Body of pancreas (tissue), 4 donors: ENCODE data around the gene CREB5.

Experiments used
- POLR2A ChIP-seq, 3 donors: fragments of 450-650 bp; IDR thresholded peaks; one replicate each; pipeline ENCODE4 v1.6.1; 2016; ENCODE audit warnings: antibody characterized with exemption in 3 of 3, mild to moderate bottlenecking in 2 of 3
- TF ChIP-seq, protein P1 (sequence below), 7 experiments: fragments of 450-650 bp in 4 of 7; fragments of 200-600 bp in 3 of 7; sonication (generic) in 3 of 7; IDR thresholded peaks; one replicate each; pipeline ENCODE4 v1.5.1; 2016 to 2019; ENCODE audit warnings: antibody characterized with exemption in 7 of 7

DNA sequence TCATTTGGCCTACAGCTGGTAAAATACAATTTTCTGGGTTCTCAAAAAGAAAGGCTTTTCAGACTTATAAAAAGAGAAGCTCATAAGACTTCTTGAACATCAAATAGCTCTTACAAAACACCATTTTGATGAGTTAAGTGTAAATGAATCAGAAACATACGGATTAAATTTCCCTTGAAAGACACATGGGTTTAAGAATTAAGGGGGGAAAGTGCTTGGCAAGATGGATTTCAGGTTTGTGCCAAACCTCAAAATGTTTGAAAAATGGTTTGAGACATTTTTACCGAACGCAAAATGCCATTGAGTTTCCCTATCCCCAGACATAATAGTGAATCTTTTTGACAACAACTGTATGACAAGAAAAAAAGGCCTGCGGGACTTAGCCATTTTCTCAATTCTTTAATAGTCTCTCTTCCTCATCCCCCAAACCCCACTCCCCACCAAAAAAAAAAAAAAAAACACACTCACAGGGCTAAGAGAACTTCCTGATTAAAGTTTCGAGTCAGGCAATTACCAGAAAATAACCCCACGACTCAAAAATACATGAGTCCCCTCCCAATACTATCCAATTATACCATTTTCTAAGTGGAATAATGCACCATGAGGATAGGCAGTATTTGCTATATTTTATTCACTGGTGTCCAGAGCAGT is 285.7 kb downstream of the CREB5 start:
- no peak for TF ChIP-seq POLR2A (IDR thresholded peaks at IDR 0.05)
- TF ChIP-seq, protein P1, sequence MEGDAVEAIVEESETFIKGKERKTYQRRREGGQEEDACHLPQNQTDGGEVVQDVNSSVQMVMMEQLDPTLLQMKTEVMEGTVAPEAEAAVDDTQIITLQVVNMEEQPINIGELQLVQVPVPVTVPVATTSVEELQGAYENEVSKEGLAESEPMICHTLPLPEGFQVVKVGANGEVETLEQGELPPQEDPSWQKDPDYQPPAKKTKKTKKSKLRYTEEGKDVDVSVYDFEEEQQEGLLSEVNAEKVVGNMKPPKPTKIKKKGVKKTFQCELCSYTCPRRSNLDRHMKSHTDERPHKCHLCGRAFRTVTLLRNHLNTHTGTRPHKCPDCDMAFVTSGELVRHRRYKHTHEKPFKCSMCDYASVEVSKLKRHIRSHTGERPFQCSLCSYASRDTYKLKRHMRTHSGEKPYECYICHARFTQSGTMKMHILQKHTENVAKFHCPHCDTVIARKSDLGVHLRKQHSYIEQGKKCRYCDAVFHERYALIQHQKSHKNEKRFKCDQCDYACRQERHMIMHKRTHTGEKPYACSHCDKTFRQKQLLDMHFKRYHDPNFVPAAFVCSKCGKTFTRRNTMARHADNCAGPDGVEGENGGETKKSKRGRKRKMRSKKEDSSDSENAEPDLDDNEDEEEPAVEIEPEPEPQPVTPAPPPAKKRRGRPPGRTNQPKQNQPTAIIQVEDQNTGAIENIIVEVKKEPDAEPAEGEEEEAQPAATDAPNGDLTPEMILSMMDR (IDR thresholded peaks at IDR 0.05): no peak
